H9 (cell line): ENCODE results near the gene TMED10. TPM values are rescaled to one million over a fixed set of nuclear protein-coding genes. Genes with fewer than 3 reads are reported as not detected.

ENCODE experiments used
- DNase-seq: peaks from one replicate; pipeline ENCODE4 v3.0.0-alpha.2; 2017
- H2AFZ ChIP-seq: one replicate; pipeline ENCODE4 v1.6.1; 2013; ENCODE audit warnings: mild to moderate bottlenecking, low read length, control low read depth, moderate library complexity
- H2AK5ac ChIP-seq: 2 replicates; pipeline ENCODE4 v1.6.1; 2013; ENCODE audit warnings: low read length, control low read depth, mixed read lengths; ENCODE audit not compliant: insufficient read length
- H2BK120ac ChIP-seq: one replicate; pipeline ENCODE4 v1.6.1; 2013; ENCODE audit warnings: low read depth, mild to moderate bottlenecking, low read length, control low read depth, inconsistent platforms; ENCODE audit not compliant: poor library complexity, severe bottlenecking
- H2BK12ac ChIP-seq: 2 replicates; pipeline ENCODE4 v1.6.1; 2013; ENCODE audit warnings: low read length, control low read depth, mixed read lengths, low read depth; ENCODE audit not compliant: insufficient read length
- H2BK15ac ChIP-seq: 2 replicates; pipeline ENCODE4 v1.6.1; 2013; ENCODE audit warnings: low read depth, low read length, control low read depth
- H2BK20ac ChIP-seq: one replicate; pipeline ENCODE4 v1.6.1; 2013; ENCODE audit warnings: low read depth, mild to moderate bottlenecking, low read length, control low read depth, inconsistent platforms; ENCODE audit not compliant: poor library complexity, severe bottlenecking
- H2BK5ac ChIP-seq: 2 replicates; pipeline ENCODE4 v1.6.1; 2013; ENCODE audit warnings: low read length, control low read depth, mixed read lengths; ENCODE audit not compliant: insufficient read length
- H3K14ac ChIP-seq: 2 replicates; pipeline ENCODE4 v1.6.1; 2013; ENCODE audit warnings: low read length, control low read depth; ENCODE audit not compliant: insufficient read depth
- H3K18ac ChIP-seq: 2 replicates; pipeline ENCODE4 v1.6.1; 2013; ENCODE audit warnings: low read depth, mild to moderate bottlenecking, mixed read lengths, low read length, control low read depth; ENCODE audit not compliant: insufficient read length
- H3K23ac ChIP-seq: 2 replicates; pipeline ENCODE4 v1.6.1; 2013; ENCODE audit warnings: low read length, control low read depth, mixed read lengths, low read depth; ENCODE audit not compliant: insufficient read length
- H3K23me2 ChIP-seq: 2 replicates; pipeline ENCODE4 v1.6.1; 2013; ENCODE audit warnings: low read depth, mild to moderate bottlenecking, mixed read lengths, low read length, control low read depth; ENCODE audit not compliant: insufficient read length, poor library complexity, severe bottlenecking
- H3K27ac ChIP-seq: 2 replicates; pipeline ENCODE4 v1.5.1; 2013; ENCODE audit warnings: low read length, control low read depth, mixed read lengths, low read depth; ENCODE audit not compliant: insufficient read length
- H3K27me3 ChIP-seq: 2 replicates; pipeline ENCODE4 v1.6.1; 2013; ENCODE audit warnings: low read length, control low read depth, inconsistent platforms; ENCODE audit not compliant: insufficient read depth
- H3K4ac ChIP-seq: 2 replicates; pipeline ENCODE4 v1.6.1; 2013; ENCODE audit warnings: low read depth, mild to moderate bottlenecking, control low read depth, inconsistent platforms, low read length, moderate library complexity
- H3K4me1 ChIP-seq: 2 replicates; pipeline ENCODE4 v1.6.1; 2013; ENCODE audit warnings: low read length, control low read depth, inconsistent platforms; ENCODE audit not compliant: insufficient read depth
- H3K4me2 ChIP-seq: 2 replicates; pipeline ENCODE4 v1.6.1; 2013; ENCODE audit warnings: low read length, control low read depth, mixed read lengths; ENCODE audit not compliant: insufficient read length, insufficient read depth
- H3K56ac ChIP-seq: 2 replicates; pipeline ENCODE4 v1.6.1; 2013; ENCODE audit warnings: low read depth, mild to moderate bottlenecking, mixed read lengths, low read length, control low read depth; ENCODE audit not compliant: insufficient read length
- H3K79me1 ChIP-seq: 2 replicates; pipeline ENCODE4 v1.6.1; 2013; ENCODE audit warnings: low read depth, mild to moderate bottlenecking, moderate library complexity, low read length, control low read depth, inconsistent platforms; ENCODE audit not compliant: insufficient read depth, poor library complexity, severe bottlenecking
- H3K79me2 ChIP-seq: 2 replicates; pipeline ENCODE4 v1.6.1; 2013; ENCODE audit warnings: low read length, control low read depth, inconsistent platforms; ENCODE audit not compliant: insufficient read depth
- H3K9ac ChIP-seq: 2 replicates; pipeline ENCODE4 v1.6.1; 2013; ENCODE audit warnings: low read length, control low read depth, mixed read lengths; ENCODE audit not compliant: insufficient read length; ENCODE audit errors: extremely low read depth
- H3K9me3 ChIP-seq: one replicate; pipeline ENCODE4 v1.6.1; 2013; ENCODE audit warnings: low read depth, low read length, inconsistent platforms; ENCODE audit not compliant: control insufficient read depth
- H3T11ph ChIP-seq: one replicate; pipeline ENCODE4 v1.6.1; 2013; ENCODE audit warnings: mild to moderate bottlenecking, low read length, control low read depth, inconsistent platforms
- H4K20me1 ChIP-seq: one replicate; pipeline ENCODE4 v1.6.1; 2013; ENCODE audit not compliant: control insufficient read depth, insufficient read length, insufficient read depth
- H4K5ac ChIP-seq: 2 replicates; pipeline ENCODE4 v1.6.1; 2013; ENCODE audit warnings: low read depth, mild to moderate bottlenecking, mixed read lengths, low read length, control low read depth; ENCODE audit not compliant: insufficient read length
- H4K8ac ChIP-seq: replicated peaks from 2 replicates; pipeline ENCODE4 v1.6.1; 2013; ENCODE audit warnings: low read length, control low read depth, mixed read lengths, low read depth; ENCODE audit not compliant: insufficient read length
- H4K91ac ChIP-seq: 2 replicates; pipeline ENCODE4 v1.6.1; 2013; ENCODE audit warnings: low read depth, mild to moderate bottlenecking, moderate library complexity, mixed read lengths, low read length, control low read depth; ENCODE audit not compliant: insufficient read length
- H3K27ac Mint-ChIP-seq, 3 experiments: 2 replicates in 2 of 3; 3 replicates in 1 of 3; pipeline ENCODE4 v1.8.0; 2020 to 2021; ENCODE audit warnings: mixed read lengths in 3 of 3, mild to moderate bottlenecking in 1 of 3, moderate library complexity in 1 of 3
- H3K27me3 Mint-ChIP-seq: 2 replicates; pipeline ENCODE4 v1.8.0; 2021; ENCODE audit warnings: low read depth, mild to moderate bottlenecking, moderate library complexity, mixed read lengths
- H3K36me3 Mint-ChIP-seq, 3 experiments: 2 replicates in 2 of 3; 3 replicates in 1 of 3; pipeline ENCODE4 v1.8.0; 2020 to 2021; ENCODE audit warnings: low read depth in 3 of 3, mixed read lengths in 3 of 3; ENCODE audit not compliant: insufficient read depth in 1 of 3
- H3K4me1 Mint-ChIP-seq, 2 experiments: 2 replicates each; pipeline ENCODE4 v1.8.0; 2020; ENCODE audit warnings: mixed read lengths in 2 of 2
- H3K4me3 Mint-ChIP-seq, 2 experiments: 2 replicates in 1 of 2; 3 replicates in 1 of 2; pipeline ENCODE4 v1.8.0; 2020 to 2021; ENCODE audit warnings: mild to moderate bottlenecking in 2 of 2, mixed read lengths in 2 of 2, moderate library complexity in 1 of 2
- H3K9me3 Mint-ChIP-seq, 2 experiments: 2 replicates in 1 of 2; 3 replicates in 1 of 2; pipeline ENCODE4 v1.8.0; 2020; ENCODE audit warnings: mild to moderate bottlenecking in 2 of 2, mixed read lengths in 2 of 2, moderate library complexity in 1 of 2
- CTCF ChIP-seq: fragments of 200-600 bp; sonication (generic); conservative IDR thresholded peaks from 3 replicates; pipeline ENCODE4 v1.8.0; 2021; ENCODE audit warnings: antibody characterized with exemption, mild to moderate bottlenecking
- WGBS: extraction: QIAGEN DNeasy Blood & Tissue Kit; methylation state at CpG from one replicate; pipeline ENCODE4 v1.1.7; 2013; ENCODE audit warnings: missing lambda C conversion rate, low lambda C conversion rate, mixed read lengths; ENCODE audit not compliant: insufficient read length; ENCODE audit errors: extremely low coverage; 5-methylcytosine and 5-hydroxymethylcytosine counted together
- total RNA-seq: library from RNA; stranded (reverse); gene quantifications from 2 replicates; pipeline ENCODE4 v1.2.1, GENCODE V29; 2021

TMED10 gene
- total RNA-seq, 1 experiment from 2014 or later = 176 TPM

- Histone ChIP-seq H3K9ac (no peak overlapping the region), H3K18ac (no peak overlapping the region), H4K20me1 (no peaks in the 10 kb centered on the region), H3K23ac (no peak overlapping the region), H2AK5ac (no peak overlapping the region), H4K5ac (no peak overlapping the region), H3K4ac (no peak overlapping the region), H3K56ac (no peak overlapping the region), H3T11ph (no peak overlapping the region), H2BK120ac (no peak overlapping the region), H2BK15ac (no peak overlapping the region), H3K23me2 (no peaks in the 10 kb centered on the region), H2BK20ac (no peak overlapping the region), H2AFZ (no peak overlapping the region), H3K79me2 (no peaks in the 10 kb centered on the region), H3K14ac (no peak overlapping the region), H3K79me1 (no peaks in the 10 kb centered on the region), H3K27me3 (no peaks in the 10 kb centered on the region), H3K4me2 (no peak overlapping the region), H4K91ac (no peak overlapping the region), H3K4me1 (peaks cover 5% of the 10 kb centered on the region; the same call in 1 of the 2 replicates), H2BK5ac (no peak overlapping the region), H4K8ac (no peak overlapping the region), H3K27ac (no peak overlapping the region), H3K9me3 (no peaks in the 10 kb centered on the region), H2BK12ac (no peak overlapping the region)
- no peak for DNase-seq
- no peak overlapping the region; a peak in 1 of 5 replicates for H3K4me3 Mint-ChIP-seq
- no CpG with 5 or more reads among the region's 2 CpGs for WGBS
- no peak for TF ChIP-seq CTCF
- no peaks in the 10 kb centered on the region for H3K36me3 Mint-ChIP-seq
- no peaks in the 10 kb centered on the region for H3K27me3 Mint-ChIP-seq
- H3K9me3 Mint-ChIP-seq = no peaks in the 10 kb centered on the region
- peaks cover 25% of the 10 kb centered on the region in 2 experiments for H3K4me1 Mint-ChIP-seq
- H3K27ac Mint-ChIP-seq = no peak overlapping the region; a peak in 1 of 7 replicates
Observed at GRCh38 chr14:75221797-75222196, 45.4 kb upstream of the TMED10 start.
